Upper lobe of left lung (tissue), 4 donors: Measurements from ENCODE around the gene PSMB2.

Experiments used
- EP300 ChIP-seq, 4 donors: sonication (generic); formaldehyde crosslinking; IDR thresholded peaks; one replicate each; pipeline ENCODE4 v1.5.1; 2017; ENCODE audit warnings: antibody characterized with exemption in 4 of 4, control low read depth in 2 of 4
- POLR2A ChIP-seq, 4 donors: fragments of 450-650 bp; IDR thresholded peaks; one replicate each; pipeline ENCODE4 v1.5.1; 2016 to 2017; ENCODE audit warnings: antibody characterized with exemption in 4 of 4, mild to moderate bottlenecking in 2 of 4
- POLR2AphosphoS5 ChIP-seq, 2 donors: sonication (generic); formaldehyde crosslinking; IDR thresholded peaks; one replicate each; pipeline ENCODE4 v1.5.1; 2017; ENCODE audit warnings: antibody characterized with exemption in 2 of 2
- TF ChIP-seq, protein P1 (sequence below), 6 experiments: fragments of 450-650 bp in 4 of 6; fragments of 200-600 bp in 2 of 6; sonication (generic) in 2 of 6; IDR thresholded peaks; one replicate each; pipeline ENCODE4 v1.5.1; 2016 to 2019; ENCODE audit warnings: antibody characterized with exemption in 6 of 6

DNA sequence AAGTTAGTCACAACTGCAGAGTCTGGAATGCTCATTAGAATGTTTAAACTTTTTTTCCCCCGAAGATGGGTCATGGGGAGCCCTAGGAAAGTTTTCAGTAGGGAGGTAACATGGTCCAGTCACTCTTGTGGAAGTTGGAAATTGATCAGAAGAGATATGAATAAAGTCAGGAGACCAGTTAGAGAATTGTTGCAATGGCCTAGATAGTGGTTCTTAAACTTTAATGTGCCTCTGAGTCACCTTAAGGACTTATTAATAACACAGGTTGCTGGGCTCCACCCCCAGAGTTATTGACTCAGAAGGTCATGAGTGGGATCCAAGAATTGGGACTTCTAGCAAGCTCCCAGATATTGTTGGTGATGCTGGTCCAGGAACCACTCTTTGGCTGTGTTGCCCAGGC is 71.4 kb downstream of the PSMB2 start:
- TF ChIP-seq, protein P1, sequence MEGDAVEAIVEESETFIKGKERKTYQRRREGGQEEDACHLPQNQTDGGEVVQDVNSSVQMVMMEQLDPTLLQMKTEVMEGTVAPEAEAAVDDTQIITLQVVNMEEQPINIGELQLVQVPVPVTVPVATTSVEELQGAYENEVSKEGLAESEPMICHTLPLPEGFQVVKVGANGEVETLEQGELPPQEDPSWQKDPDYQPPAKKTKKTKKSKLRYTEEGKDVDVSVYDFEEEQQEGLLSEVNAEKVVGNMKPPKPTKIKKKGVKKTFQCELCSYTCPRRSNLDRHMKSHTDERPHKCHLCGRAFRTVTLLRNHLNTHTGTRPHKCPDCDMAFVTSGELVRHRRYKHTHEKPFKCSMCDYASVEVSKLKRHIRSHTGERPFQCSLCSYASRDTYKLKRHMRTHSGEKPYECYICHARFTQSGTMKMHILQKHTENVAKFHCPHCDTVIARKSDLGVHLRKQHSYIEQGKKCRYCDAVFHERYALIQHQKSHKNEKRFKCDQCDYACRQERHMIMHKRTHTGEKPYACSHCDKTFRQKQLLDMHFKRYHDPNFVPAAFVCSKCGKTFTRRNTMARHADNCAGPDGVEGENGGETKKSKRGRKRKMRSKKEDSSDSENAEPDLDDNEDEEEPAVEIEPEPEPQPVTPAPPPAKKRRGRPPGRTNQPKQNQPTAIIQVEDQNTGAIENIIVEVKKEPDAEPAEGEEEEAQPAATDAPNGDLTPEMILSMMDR (IDR thresholded peaks at IDR 0.05), result no peak
- TF ChIP-seq POLR2AphosphoS5 (IDR thresholded peaks at IDR 0.05), result no peak
- no peak for TF ChIP-seq POLR2A (IDR thresholded peaks at IDR 0.05)
- no peak for TF ChIP-seq EP300 (IDR thresholded peaks at IDR 0.05)
